Neural cell (in vitro differentiated cells): Measurements from ENCODE around the gene ZDHHC20.

Source experiments
- CTCF ChIP-seq: fragments of 450-650 bp; IDR thresholded peaks from 2 replicates; pipeline ENCODE4 v1.5.1; 2014; ENCODE audit warnings: antibody characterized with exemption, mild to moderate bottlenecking, moderate library complexity; ENCODE audit not compliant: poor library complexity, severe bottlenecking
- EP300 ChIP-seq: fragments of 450-650 bp; conservative IDR thresholded peaks from 2 replicates; pipeline ENCODE4 v1.6.1; 2014; ENCODE audit warnings: antibody characterized with exemption, mild to moderate bottlenecking, moderate library complexity; ENCODE audit not compliant: poor library complexity, severe bottlenecking
- REST ChIP-seq: IDR thresholded peaks from 2 replicates; pipeline ENCODE4 v1.6.1; 2012; ENCODE audit warnings: borderline replicate concordance
- SMC3 ChIP-seq: fragments of 450-650 bp; conservative IDR thresholded peaks from 2 replicates; pipeline ENCODE4 v1.6.1; 2014; ENCODE audit warnings: antibody characterized with exemption, mild to moderate bottlenecking, moderate library complexity; ENCODE audit not compliant: poor library complexity
- TAF1 ChIP-seq: IDR thresholded peaks from 2 replicates; pipeline ENCODE4 v1.6.1; 2012; ENCODE audit warnings: low read depth

GRCh38 chr13:21343659-21344058 lies 115.4 kb downstream of the ZDHHC20 start:
- TF ChIP-seq CTCF (no peak), REST (no peak), TAF1 (no peak), SMC3 (no peak), EP300 (no peak)
